Brain microvascular endothelial cell (primary cell): ENCODE results near the gene TIE1.

ENCODE experiments used
- DNase-seq: peaks from one replicate; pipeline ENCODE4 v3.0.0-alpha.2; 2020
- H3K27ac ChIP-seq: fragments of 250-450 bp; sonication (Bioruptor Pico); 2 replicates; pipeline ENCODE4 v1.5.1; 2020; ENCODE audit warnings: mild to moderate bottlenecking, moderate library complexity
- H3K27me3 ChIP-seq: fragments of 250-450 bp; sonication (Bioruptor Pico); replicated peaks from 2 replicates; pipeline ENCODE4 v1.5.1; 2020; ENCODE audit warnings: mild to moderate bottlenecking
- H3K36me3 ChIP-seq: fragments of 250-450 bp; sonication (Bioruptor Pico); replicated peaks from 2 replicates; pipeline ENCODE4 v1.5.1; 2020; ENCODE audit warnings: mild to moderate bottlenecking
- H3K4me3 ChIP-seq: 2 replicates; pipeline ENCODE4 v1.5.1; 2011; ENCODE audit warnings: low read depth, mild to moderate bottlenecking, control low read depth, low read length, moderate library complexity
- in situ Hi-C: cut with HindIII; loops from 2 replicates; pipeline ENCODE4 v1.10.0; 2017; ENCODE audit warnings: low sequenced_read_pairs, low pct_ligation_motif_present
- TF ChIP-seq, protein P1 (sequence below): IDR thresholded peaks from 2 replicates; pipeline ENCODE4 v1.5.1; 2011; ENCODE audit warnings: low read depth, mild to moderate bottlenecking, moderate library complexity, low read length, control low read depth, inconsistent platforms; ENCODE audit errors: missing control alignments

Gene TIE1

DNA sequence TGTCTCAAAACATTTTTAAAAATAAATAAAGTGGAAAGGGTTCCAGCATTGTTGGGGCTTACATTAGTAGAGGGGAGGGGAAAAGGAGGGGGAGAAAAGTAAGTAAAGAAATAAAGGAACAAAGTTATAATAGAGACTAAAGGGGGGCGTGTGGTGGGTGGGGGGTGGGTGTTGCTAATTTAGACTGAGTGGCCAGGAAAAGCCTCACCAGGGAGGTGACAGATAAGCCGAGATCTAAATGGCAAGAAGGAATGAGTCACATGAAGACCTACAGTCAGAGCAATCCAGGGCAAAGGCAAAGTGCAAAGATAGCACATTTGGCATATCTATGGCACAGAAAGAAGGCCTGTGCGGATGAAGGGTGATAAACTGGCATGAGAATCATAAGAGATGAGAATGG is 44.3 kb downstream of the TIE1 start:
- in situ Hi-C loops, result no loop called here
- Histone ChIP-seq H3K4me3 (no peak overlapping the region), H3K27me3 (no peaks in the 10 kb centered on the region), H3K27ac (no peak overlapping the region), H3K36me3 (no peaks in the 10 kb centered on the region)
- TF ChIP-seq, protein P1, sequence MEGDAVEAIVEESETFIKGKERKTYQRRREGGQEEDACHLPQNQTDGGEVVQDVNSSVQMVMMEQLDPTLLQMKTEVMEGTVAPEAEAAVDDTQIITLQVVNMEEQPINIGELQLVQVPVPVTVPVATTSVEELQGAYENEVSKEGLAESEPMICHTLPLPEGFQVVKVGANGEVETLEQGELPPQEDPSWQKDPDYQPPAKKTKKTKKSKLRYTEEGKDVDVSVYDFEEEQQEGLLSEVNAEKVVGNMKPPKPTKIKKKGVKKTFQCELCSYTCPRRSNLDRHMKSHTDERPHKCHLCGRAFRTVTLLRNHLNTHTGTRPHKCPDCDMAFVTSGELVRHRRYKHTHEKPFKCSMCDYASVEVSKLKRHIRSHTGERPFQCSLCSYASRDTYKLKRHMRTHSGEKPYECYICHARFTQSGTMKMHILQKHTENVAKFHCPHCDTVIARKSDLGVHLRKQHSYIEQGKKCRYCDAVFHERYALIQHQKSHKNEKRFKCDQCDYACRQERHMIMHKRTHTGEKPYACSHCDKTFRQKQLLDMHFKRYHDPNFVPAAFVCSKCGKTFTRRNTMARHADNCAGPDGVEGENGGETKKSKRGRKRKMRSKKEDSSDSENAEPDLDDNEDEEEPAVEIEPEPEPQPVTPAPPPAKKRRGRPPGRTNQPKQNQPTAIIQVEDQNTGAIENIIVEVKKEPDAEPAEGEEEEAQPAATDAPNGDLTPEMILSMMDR, result no peak
- no peak for DNase-seq

DNA sequence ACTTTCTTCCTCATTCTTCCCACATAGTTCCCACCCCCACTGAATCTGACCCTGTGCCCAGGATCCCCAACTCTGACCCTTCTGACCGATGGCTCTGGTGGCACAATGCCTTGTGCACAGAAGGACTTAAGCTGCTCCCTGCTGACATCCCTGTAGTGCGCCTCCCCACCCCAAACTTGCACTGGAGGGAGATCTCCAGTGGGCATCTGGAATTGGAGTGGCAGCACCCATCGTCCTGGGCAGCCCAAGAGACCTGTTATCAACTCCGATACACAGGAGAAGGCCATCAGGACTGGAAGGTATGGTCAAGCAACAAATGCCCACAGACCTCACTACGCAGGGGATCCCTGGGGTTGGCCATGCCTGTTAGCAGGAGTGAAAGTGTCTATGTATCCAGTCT is 45.9 kb downstream of the TIE1 start:
- Histone ChIP-seq H3K36me3 (no peaks in the 10 kb centered on the region), H3K4me3 (no peak overlapping the region), H3K27me3 (no peaks in the 10 kb centered on the region), H3K27ac (no peak overlapping the region)
- DNase-seq, result no peak
- TF ChIP-seq, protein P1, result no peak
- in situ Hi-C loops, result no loop called here

DNA sequence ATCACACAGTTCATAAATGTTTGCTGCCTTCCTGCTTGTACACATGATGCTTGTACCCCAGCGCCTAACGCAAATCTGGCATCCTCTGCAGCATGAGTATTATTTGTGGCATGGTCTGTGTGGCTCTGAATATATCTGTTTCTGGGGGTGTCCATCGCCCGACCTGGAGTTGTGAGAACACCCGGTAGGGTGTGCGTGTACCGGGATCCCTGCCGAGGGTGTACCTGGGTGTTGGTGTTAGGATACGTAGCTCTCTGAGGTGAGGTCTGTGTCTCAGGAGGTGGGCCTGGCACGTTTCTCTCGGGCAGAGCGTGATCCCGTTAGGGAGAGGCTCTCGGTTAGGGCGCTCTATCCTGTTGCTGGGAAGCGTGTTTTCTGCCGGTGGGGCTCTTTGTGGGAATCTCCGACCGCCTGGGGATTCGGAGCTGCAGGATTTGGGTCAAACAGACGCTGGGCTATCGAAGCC is 47.6 kb downstream of the TIE1 start:
- H3K4me3 ChIP-seq, result peak overlapping the region; percentile 60
- no peak overlapping the region for H3K27ac ChIP-seq
- TF ChIP-seq, protein P1, result no peak
- H3K27me3 ChIP-seq, result no peaks in the 10 kb centered on the region
- no peak for DNase-seq
- in situ Hi-C loops, result no loop called here
- H3K36me3 ChIP-seq, result no peaks in the 10 kb centered on the region

DNA sequence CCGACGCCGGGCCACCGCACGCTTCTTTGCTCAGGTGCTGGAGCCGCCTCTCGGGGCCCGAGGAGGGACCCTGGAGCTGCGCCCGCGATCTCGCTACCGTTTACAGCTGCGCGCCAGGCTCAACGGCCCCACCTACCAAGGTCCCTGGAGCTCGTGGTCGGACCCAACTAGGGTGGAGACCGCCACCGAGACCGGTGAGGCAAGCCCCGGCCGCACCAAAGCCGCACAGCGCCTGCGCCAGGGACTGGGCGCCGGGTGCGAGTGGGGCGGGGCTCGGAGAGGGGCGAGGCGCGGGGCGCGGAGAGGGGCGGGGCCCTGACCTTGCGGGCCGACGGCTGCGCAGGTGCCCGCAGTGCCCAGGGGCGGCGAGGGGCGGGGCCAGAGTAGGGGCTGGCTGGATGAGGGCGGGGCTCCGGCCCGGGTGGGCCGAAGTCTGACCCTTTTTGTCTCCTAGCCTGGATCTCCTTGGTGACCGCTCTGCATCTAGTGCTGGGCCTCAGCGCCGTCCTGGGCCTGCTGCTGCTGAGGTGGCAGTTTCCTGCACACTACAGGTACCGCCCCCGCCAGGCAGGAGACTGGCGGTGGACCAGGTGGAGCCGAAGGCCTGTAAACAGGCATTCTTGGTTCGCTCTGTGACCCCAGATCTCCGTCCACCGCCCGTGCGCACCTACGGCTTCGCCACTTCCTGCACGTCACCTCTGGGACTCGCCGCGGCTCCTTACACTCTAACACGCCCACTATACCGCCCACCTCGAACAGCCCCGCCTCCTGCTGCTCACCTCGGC is 48.2 kb downstream of the TIE1 start:
- peak; percentile 46 for DNase-seq
- in situ Hi-C loops, result no loop called here
- Histone ChIP-seq H3K27ac (peak overlapping the region; percentile 41), H3K36me3 (no peaks in the 10 kb centered on the region), H3K4me3 (peak overlapping the region; percentile 60), H3K27me3 (no peaks in the 10 kb centered on the region)
- TF ChIP-seq, protein P1, result no peak

DNA sequence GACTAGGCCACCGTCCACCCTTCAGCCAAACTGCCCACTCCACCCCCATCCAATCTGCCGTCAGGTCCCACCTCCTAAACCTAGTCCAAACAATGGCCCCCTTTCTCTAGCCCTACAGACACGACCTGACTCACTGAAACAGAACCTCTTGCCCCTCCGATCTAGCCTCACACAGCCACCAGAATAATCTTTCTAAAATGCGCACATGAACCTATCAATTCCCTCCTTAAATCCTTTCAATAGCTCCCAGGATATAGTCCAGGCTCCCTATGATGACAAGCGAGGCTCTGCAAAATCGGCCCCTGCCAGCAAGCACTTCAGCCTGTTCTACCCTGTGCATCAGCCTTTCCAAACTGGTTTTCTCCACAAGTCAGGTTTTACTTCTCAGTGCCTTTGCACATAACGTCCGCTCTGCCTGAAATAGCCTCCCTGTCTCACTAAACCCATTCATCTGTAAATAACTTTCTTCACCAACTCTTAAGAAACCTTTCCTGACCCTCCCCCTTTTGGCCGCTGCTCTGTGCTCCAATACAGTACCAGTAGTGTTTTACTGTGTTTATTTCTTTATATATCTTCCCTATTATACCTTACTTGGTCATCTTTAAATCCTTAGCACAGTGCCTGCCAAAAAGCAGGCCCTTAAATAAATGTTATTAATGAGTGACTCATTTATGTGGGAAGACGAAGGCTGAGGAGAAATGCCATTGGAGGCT is 49.0 kb downstream of the TIE1 start:
- Histone ChIP-seq H3K27me3 (no peaks in the 10 kb centered on the region), H3K27ac (peak overlapping the region; percentile 41), H3K4me3 (peak overlapping the region; percentile 60), H3K36me3 (no peaks in the 10 kb centered on the region)
- in situ Hi-C loops, result no loop called here
- TF ChIP-seq, protein P1, result no peak
- DNase-seq, result peak; percentile 56
